Measurements from ENCODE around the gene MAPK14.

Gene MAPK14

DNA sequence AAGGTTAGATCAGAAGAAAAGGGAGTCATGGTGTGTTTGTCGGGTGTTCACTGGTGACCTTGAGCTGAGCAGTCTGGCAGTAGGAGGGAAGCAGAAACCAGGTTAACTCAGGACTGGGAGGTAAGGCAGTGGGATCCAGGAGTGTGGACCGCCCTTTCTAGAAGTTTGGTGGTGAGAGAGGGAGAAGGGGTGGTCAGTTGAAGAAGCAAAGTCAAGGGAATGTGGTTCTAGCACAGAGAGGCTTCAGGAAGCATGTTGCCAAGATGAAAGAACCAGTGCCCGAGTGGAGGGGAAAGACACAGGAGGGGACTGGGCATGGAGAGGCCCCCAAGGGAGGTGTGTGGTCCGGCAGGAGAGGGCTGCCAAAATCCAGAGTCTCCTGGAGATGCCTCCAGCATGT is 106.3 kb downstream of the MAPK14 start:
- Histone ChIP-seq H3K36me3 (replicated peaks) (no peaks in the 10 kb centered on the region), H3K4me3 (ENCODE audit: low read depth, low read length) (no peak overlapping the region), H3K27me3 (replicated peaks) (no peaks in the 10 kb centered on the region), H3K27ac (no peak overlapping the region)
- in situ Hi-C loops (cut with HindIII; ENCODE audit: low pct_ligation_motif_present, low sequenced_read_pairs): no loop called here
- no peak for TF ChIP-seq CTCF (IDR thresholded peaks at IDR 0.05; ENCODE audit: low read depth, low read length, missing control alignments)
- no peak for DNase-seq

GRCh38 chr6:36135053-36135731 is 107.6 kb downstream of the MAPK14 start:
- H3K4me3 ChIP-seq (ENCODE audit: low read depth, low read length): no peak overlapping the region
- DNase-seq: no peak
- in situ Hi-C loops (cut with HindIII; ENCODE audit: low pct_ligation_motif_present, low sequenced_read_pairs): no loop called here
- no peak overlapping the region for H3K27ac ChIP-seq
- H3K36me3 ChIP-seq (replicated peaks): no peaks in the 10 kb centered on the region
- no peaks in the 10 kb centered on the region for H3K27me3 ChIP-seq (replicated peaks)
- no peak for TF ChIP-seq CTCF (IDR thresholded peaks at IDR 0.05; ENCODE audit: low read depth, low read length, missing control alignments)

- Histone ChIP-seq H3K36me3 (replicated peaks) (no peaks in the 10 kb centered on the region), H3K27ac (no peak overlapping the region)
Observed at GRCh38 chr6:36136034-36136433, 108.4 kb downstream of the MAPK14 start.

DNA sequence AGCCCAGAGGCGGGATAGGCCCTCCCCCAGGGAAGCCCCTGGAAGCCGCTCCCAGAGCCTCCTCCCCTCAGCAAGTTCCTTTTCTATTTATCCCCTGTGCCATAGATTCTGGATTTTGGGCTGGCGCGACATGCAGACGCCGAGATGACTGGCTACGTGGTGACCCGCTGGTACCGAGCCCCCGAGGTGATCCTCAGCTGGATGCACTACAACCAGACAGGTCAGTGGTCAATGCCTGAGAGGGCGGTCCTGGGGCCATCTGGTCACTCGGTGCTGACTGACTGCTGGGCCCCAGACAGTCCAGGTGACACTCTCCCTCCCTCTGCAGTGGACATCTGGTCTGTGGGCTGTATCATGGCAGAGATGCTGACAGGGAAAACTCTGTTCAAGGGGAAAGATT is 108.9 kb downstream of the MAPK14 start:
- in situ Hi-C loops (cut with HindIII; ENCODE audit: low pct_ligation_motif_present, low sequenced_read_pairs): no loop called here
- Histone ChIP-seq H3K36me3 (replicated peaks) (no peaks in the 10 kb centered on the region), H3K4me3 (ENCODE audit: low read depth, low read length) (no peak overlapping the region), H3K27me3 (replicated peaks) (no peaks in the 10 kb centered on the region), H3K27ac (no peak overlapping the region)
- TF ChIP-seq CTCF (IDR thresholded peaks at IDR 0.05; ENCODE audit: low read depth, low read length, missing control alignments): no peak
- DNase-seq: no peak

More at GRCh38 chr6:36136034-36136433, 108.4 kb downstream of the MAPK14 start:
- H3K27me3 ChIP-seq (replicated peaks): no peaks in the 10 kb centered on the region
- in situ Hi-C loops (cut with HindIII; ENCODE audit: low pct_ligation_motif_present, low sequenced_read_pairs): no loop called here
- no peak overlapping the region for H3K4me3 ChIP-seq (ENCODE audit: low read depth, low read length)
- DNase-seq: no peak
- TF ChIP-seq CTCF (IDR thresholded peaks at IDR 0.05; ENCODE audit: low read depth, low read length, missing control alignments): no peak

- DNase-seq: no peak
- H3K27me3 ChIP-seq (replicated peaks): no peaks in the 10 kb centered on the region
- no peak overlapping the region for H3K4me3 ChIP-seq (ENCODE audit: low read depth, low read length)
- in situ Hi-C loops (cut with HindIII; ENCODE audit: low pct_ligation_motif_present, low sequenced_read_pairs): no loop called here
- no peak overlapping the region for H3K27ac ChIP-seq
- no peaks in the 10 kb centered on the region for H3K36me3 ChIP-seq (replicated peaks)
- no peak for TF ChIP-seq CTCF (IDR thresholded peaks at IDR 0.05; ENCODE audit: low read depth, low read length, missing control alignments)
Observed at GRCh38 chr6:36138667-36139066, 111.1 kb downstream of the MAPK14 start.

DNA sequence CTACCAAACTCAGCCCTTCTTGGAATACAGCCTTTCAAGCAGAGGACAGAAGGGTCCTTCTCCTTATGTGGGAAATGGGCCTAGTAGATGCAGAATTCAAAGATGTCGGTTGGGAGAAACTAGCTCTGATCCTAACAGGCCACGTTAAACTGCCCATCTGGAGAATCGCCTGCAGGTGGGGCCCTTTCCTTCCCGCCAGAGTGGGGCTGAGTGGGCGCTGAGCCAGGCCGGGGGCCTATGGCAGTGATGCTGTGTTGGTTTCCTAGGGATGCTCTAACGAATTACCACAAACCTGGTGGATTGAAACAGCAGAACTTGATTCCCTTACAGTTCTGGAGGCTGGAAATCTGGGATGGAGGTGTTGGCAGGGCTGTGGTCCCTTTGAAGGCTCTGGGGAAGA is 111.8 kb downstream of the MAPK14 start:
- DNase-seq: no peak
- H3K27ac ChIP-seq: no peak overlapping the region
- in situ Hi-C loops (cut with HindIII; ENCODE audit: low pct_ligation_motif_present, low sequenced_read_pairs): no loop called here
- H3K27me3 ChIP-seq (replicated peaks): no peaks in the 10 kb centered on the region
- H3K4me3 ChIP-seq (ENCODE audit: low read depth, low read length): no peak overlapping the region
- peak; percentile 67 for TF ChIP-seq CTCF (IDR thresholded peaks at IDR 0.05; ENCODE audit: low read depth, low read length, missing control alignments)
- no peaks in the 10 kb centered on the region for H3K36me3 ChIP-seq (replicated peaks)
